Neural progenitor cell (in vitro differentiated cells): ENCODE results near the gene ABHD14A.

ENCODE experiments used
- CTCF ChIP-seq: fragments of 200-600 bp; sonication (generic); IDR thresholded peaks from 2 replicates; pipeline ENCODE4 v1.5.1; 2017; ENCODE audit warnings: antibody characterized with exemption, mild to moderate bottlenecking
- EZH2 ChIP-seq: fragments of 200-600 bp; sonication (generic); IDR thresholded peaks from 2 replicates; pipeline ENCODE4 v1.6.1; 2017; ENCODE audit warnings: antibody characterized with exemption, mild to moderate bottlenecking, moderate library complexity

GRCh38 chr3:51937014-51937413 lies 37.9 kb upstream of the ABHD14A start:
- TF ChIP-seq EZH2, result no peak
- TF ChIP-seq CTCF, result no peak
